Lung (tissue), 12 donors: ENCODE results near the gene CCDC57. TPM values are rescaled to one million over a fixed set of nuclear protein-coding genes. Genes with fewer than 3 reads are reported as not detected.
A peak's percentile ranks its signal among the peaks of the same experiment; 100 is the strongest.

Experiments
- ATAC-seq: fragments of 200-7000 bp; cut with Tn5 transposase; one replicate; pipeline ENCODE4 v1.9.1; 2020; ENCODE audit warnings: moderate number of reproducible peaks; ENCODE audit not compliant: insufficient read depth, low FRiP score
- DNase-seq, 3 donors: peaks; one replicate each; pipeline ENCODE4 v3.0.0-alpha.2; 2013 to 2017
- H3K27ac ChIP-seq, 2 donors: one replicate each; pipeline ENCODE4 v1.5.1; 2013; ENCODE audit warnings: mild to moderate bottlenecking in 2 of 2, moderate library complexity in 2 of 2, control low read depth in 1 of 2, inconsistent platforms in 1 of 2, low read depth in 1 of 2, low read length in 1 of 2
- H3K27me3 ChIP-seq, 3 donors: one replicate each; pipeline ENCODE4 v1.5.1; 2013; ENCODE audit warnings: low read length in 2 of 3; ENCODE audit not compliant: control insufficient read depth in 3 of 3, insufficient read depth in 3 of 3
- H3K36me3 ChIP-seq, 4 donors: one replicate each; pipeline ENCODE4 v1.5.1; 2013; ENCODE audit warnings: low read length in 4 of 4, mild to moderate bottlenecking in 1 of 4, moderate library complexity in 1 of 4; ENCODE audit not compliant: control insufficient read depth in 4 of 4, insufficient read depth in 4 of 4
- H3K4me1 ChIP-seq, 5 donors: one replicate each; pipeline ENCODE4 v1.5.1; 2013; ENCODE audit warnings: low read length in 5 of 5, mild to moderate bottlenecking in 2 of 5, moderate library complexity in 1 of 5; ENCODE audit not compliant: control insufficient read depth in 5 of 5, insufficient read depth in 5 of 5
- H3K4me3 ChIP-seq: one replicate; pipeline ENCODE4 v1.5.1; 2013; ENCODE audit warnings: mild to moderate bottlenecking, control low read depth, moderate library complexity
- H3K9ac ChIP-seq, 2 donors: one replicate each; pipeline ENCODE4 v1.5.1; 2013; ENCODE audit warnings: low read length in 2 of 2, control low read depth in 1 of 2; ENCODE audit not compliant: insufficient read depth in 1 of 2
- H3K9me3 ChIP-seq, 4 donors: one replicate each; pipeline ENCODE4 v1.5.1; 2013; ENCODE audit warnings: low read length in 3 of 4, mild to moderate bottlenecking in 1 of 4, moderate library complexity in 1 of 4; ENCODE audit not compliant: control insufficient read depth in 4 of 4, insufficient read depth in 3 of 4
- WGBS, 2 donors: extraction: QIAGEN DNeasy Blood & Tissue Kit; methylation state at CpG; one replicate each; pipeline ENCODE4 v1.1.7; 2013; 5-methylcytosine and 5-hydroxymethylcytosine counted together
- polyA plus RNA-seq, 2 donors: library from polyadenylated mRNA; stranded (reverse); fragments of 200-250 nt; gene quantifications; one replicate each; pipeline ENCODE4 v1.2.1, GENCODE V29; 2013
- total RNA-seq, 2 donors: library from RNA; depleted of rRNA in 1 of 2; stranded (reverse); fragments of >200 nt in 1 of 2; gene quantifications; one replicate each; pipeline ENCODE4 v1.2.1, GENCODE V29; 2014 to 2021
- TF ChIP-seq, protein P1 (sequence below): IDR thresholded peaks from 2 replicates; pipeline ENCODE4 v1.5.1; 2012; ENCODE audit warnings: mild to moderate bottlenecking; ENCODE audit errors: control extremely low read depth, extremely low read depth
- donor health status: control.
- donor health status: control.
- donor health status: Bipolar disorder and iron deficiency.
- donor health status: healthy.
- donor health status: DM: yes; HTN: yes; CAD: no.

The CCDC57 gene
- total and polyA plus RNA-seq, 4 donors = 33.2 to 128 (median 74.9) TPM

DNA sequence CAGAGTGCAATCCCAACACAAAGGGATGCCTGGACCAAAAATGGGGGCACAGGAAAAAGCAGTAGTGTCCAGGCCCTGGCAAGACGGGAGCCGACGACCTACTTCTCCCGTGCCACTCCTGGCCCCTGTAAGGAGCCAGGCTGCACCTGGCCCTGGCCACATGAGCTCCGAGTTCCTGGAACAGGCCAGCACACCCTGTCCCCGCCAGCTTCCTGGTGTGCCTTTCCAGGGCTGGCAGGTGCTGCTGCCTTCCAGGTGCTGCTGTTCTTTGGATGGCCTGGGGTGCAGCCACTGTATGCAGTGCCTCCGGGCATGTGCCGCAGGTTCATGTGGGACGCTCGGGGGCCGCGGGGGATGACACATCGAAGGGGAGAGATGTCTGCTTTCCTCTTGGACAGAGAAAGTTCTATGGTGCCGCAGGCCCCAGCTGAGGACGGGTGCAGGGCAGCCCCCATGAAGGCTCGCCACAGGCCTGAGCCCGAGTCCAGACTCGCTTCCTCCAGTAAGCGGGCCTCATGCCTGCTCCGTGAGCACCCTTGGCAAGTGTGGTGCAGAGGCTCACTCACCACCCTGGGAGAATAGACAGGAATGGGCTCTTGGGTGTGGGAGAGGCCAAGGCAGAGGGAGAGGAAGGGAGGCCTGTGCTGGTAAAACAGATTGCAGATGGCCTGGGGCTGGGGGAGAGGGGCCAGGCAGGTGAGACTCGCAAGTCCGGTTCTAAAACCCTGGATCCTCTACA lies 59.9 kb downstream of the CCDC57 start:
- peak; percentile 31 for ATAC-seq
- Histone ChIP-seq H3K4me1 (no peaks in the 10 kb centered on the region), H3K36me3 (peaks cover 0 to 16% (median 8%) of the 10 kb centered on the region in 4 donors), H3K27ac (peak overlapping the region in 1 of 2 donors; percentile 77), H3K27me3 (no peaks in the 10 kb centered on the region), H3K9ac (no peak overlapping the region), H3K4me3 (no peak overlapping the region), H3K9me3 (no peaks in the 10 kb centered on the region)
- TF ChIP-seq, protein P1, sequence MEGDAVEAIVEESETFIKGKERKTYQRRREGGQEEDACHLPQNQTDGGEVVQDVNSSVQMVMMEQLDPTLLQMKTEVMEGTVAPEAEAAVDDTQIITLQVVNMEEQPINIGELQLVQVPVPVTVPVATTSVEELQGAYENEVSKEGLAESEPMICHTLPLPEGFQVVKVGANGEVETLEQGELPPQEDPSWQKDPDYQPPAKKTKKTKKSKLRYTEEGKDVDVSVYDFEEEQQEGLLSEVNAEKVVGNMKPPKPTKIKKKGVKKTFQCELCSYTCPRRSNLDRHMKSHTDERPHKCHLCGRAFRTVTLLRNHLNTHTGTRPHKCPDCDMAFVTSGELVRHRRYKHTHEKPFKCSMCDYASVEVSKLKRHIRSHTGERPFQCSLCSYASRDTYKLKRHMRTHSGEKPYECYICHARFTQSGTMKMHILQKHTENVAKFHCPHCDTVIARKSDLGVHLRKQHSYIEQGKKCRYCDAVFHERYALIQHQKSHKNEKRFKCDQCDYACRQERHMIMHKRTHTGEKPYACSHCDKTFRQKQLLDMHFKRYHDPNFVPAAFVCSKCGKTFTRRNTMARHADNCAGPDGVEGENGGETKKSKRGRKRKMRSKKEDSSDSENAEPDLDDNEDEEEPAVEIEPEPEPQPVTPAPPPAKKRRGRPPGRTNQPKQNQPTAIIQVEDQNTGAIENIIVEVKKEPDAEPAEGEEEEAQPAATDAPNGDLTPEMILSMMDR = no peak
- no peak for DNase-seq
- 81 to 87% methylated on average over 21 to 22 of the region's 22 CpGs for WGBS, 2 donors

- H3K4me3 ChIP-seq = no peak overlapping the region
- no peak for ATAC-seq
- H3K27ac ChIP-seq = peak overlapping the region in 1 of 2 donors; percentile 74
These were observed 60.5 kb downstream of the CCDC57 start for GRCh38 chr17:82152114-82152513.

DNA sequence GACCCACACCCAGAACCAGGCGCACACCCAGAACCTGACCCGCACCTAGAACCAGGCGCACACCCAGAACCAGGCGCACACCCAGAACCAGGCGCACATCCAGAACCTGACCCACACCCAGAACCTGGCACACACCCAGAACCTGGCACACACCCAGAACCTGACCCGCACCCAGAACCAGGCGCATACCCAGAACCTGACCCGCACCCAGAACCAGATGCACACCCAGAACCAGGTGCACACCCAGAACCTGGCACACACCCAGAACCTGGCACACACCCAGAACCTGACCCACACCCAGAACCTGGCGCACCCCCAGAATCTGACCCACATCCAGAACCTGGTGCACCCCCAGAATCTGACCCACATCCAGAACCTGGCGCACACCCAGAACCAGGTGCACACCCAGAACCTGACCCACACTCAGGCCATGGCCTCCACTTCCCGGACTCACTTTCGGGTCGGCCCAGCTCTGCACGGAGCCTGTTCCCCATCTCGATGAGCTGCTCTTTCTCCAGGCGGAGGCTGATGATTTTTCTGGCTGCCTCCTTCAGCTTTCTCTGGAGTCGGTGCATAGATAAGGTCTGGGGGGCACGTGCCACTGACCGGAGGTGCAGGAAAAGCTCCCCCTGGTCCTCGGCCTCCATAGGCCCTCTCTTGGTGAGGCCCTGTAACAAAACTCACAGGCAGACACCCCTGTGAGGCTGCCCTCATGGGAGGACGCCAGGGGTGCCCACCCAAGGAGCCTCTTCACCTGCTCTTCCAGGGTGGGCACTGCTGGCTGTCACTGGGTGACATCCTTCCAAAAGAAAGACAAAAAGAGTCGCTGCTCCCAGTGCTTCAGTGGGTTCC lies 61.3 kb downstream of the CCDC57 start:
- Histone ChIP-seq H3K27ac (peak overlapping the region in 1 of 2 donors; percentile 74), H3K9me3 (no peaks in the 10 kb centered on the region), H3K9ac (no peak overlapping the region), H3K4me3 (no peak overlapping the region), H3K27me3 (no peaks in the 10 kb centered on the region), H3K36me3 (peaks cover 0 to 10% (median 4%) of the 10 kb centered on the region in 4 donors), H3K4me1 (no peaks in the 10 kb centered on the region)
- 90 to 91% methylated on average over 22 of the region's 22 CpGs for WGBS, 2 donors
- ATAC-seq = no peak
- DNase-seq = no peak
- TF ChIP-seq, protein P1 = no peak

More at GRCh38 chr17:82152114-82152513, 60.5 kb downstream of the CCDC57 start:
- H3K36me3 ChIP-seq = peaks cover 0 to 12% (median 7%) of the 10 kb centered on the region in 4 donors
- TF ChIP-seq, protein P1 = no peak
- H3K9ac ChIP-seq = no peak overlapping the region
- H3K27me3 ChIP-seq = no peaks in the 10 kb centered on the region
- H3K9me3 ChIP-seq = no peaks in the 10 kb centered on the region
- H3K4me1 ChIP-seq = no peaks in the 10 kb centered on the region
- 95% methylated on average over 4 to 5 of the region's 5 CpGs for WGBS, 2 donors
- DNase-seq = no peak
